SK-N-SH (cell line): ENCODE data around the gene ARFGEF2.

Source experiments
- CTCF ChIP-seq: fragments of 200-600 bp; sonication (generic); IDR thresholded peaks from 2 replicates; pipeline ENCODE4 v1.6.1; 2017; ENCODE audit warnings: antibody characterized with exemption, mild to moderate bottlenecking, moderate library complexity
- YY1 ChIP-seq: IDR thresholded peaks from 2 replicates; pipeline ENCODE4 v1.4.0; 2012; ENCODE audit warnings: low read depth, mild to moderate bottlenecking

GRCh38 chr20:48897305-48898010 is 24.1 kb upstream of the ARFGEF2 start:
- no peak for TF ChIP-seq YY1
- no peak for TF ChIP-seq CTCF
